Effector memory CD4-positive, alpha-beta T cell (primary cell): ENCODE data around the gene HES4.
"Not testable (repeated sequence)": the region's sequence is repeated elsewhere in the genome, so short reads cannot be mapped to it uniquely, and the experiment has no call there.

Source experiments
- DNase-seq, 3 donors: peaks; one replicate each; pipeline ENCODE4 v3.0.0-alpha.2; 2020
- H3K27ac ChIP-seq: 2 replicates; pipeline ENCODE4 v1.7.0; 2013; ENCODE audit warnings: mild to moderate bottlenecking, low read length, moderate library complexity; ENCODE audit not compliant: insufficient read depth, poor library complexity, severe bottlenecking
- H3K27me3 ChIP-seq: replicated peaks from 2 replicates; pipeline ENCODE4 v1.7.0; 2013; ENCODE audit warnings: mild to moderate bottlenecking, low read length; ENCODE audit not compliant: insufficient read depth, control insufficient read depth, poor library complexity, severe bottlenecking
- H3K36me3 ChIP-seq: 2 replicates; pipeline ENCODE4 v1.7.0; 2013; ENCODE audit warnings: mild to moderate bottlenecking, low read length, moderate library complexity; ENCODE audit not compliant: control insufficient read depth, insufficient read depth
- H3K4me1 ChIP-seq: 2 replicates; pipeline ENCODE4 v1.7.0; 2013; ENCODE audit warnings: low read length, mild to moderate bottlenecking; ENCODE audit not compliant: control insufficient read depth, insufficient read depth, poor library complexity, severe bottlenecking
- H3K4me3 ChIP-seq: 2 replicates; pipeline ENCODE4 v1.7.0; 2013; ENCODE audit warnings: low read length, low read depth, mild to moderate bottlenecking; ENCODE audit not compliant: insufficient read depth, poor library complexity, severe bottlenecking
- H3K9me3 ChIP-seq: 2 replicates; pipeline ENCODE4 v1.7.0; 2013; ENCODE audit warnings: mild to moderate bottlenecking, low read length, moderate library complexity; ENCODE audit not compliant: control insufficient read depth

Gene HES4

GRCh38 chr1:1024149-1024770 is 24.4 kb upstream of the HES4 start:
- DNase-seq = no peak
- H3K9me3 ChIP-seq = no peaks in the 10 kb centered on the region
- H3K27ac ChIP-seq = no peak overlapping the region
- no peak overlapping the region for H3K4me3 ChIP-seq
- no peaks in the 10 kb centered on the region for H3K27me3 ChIP-seq
- peaks cover 15% of the 10 kb centered on the region for H3K4me1 ChIP-seq
- H3K36me3 ChIP-seq = no peaks in the 10 kb centered on the region

DNA sequence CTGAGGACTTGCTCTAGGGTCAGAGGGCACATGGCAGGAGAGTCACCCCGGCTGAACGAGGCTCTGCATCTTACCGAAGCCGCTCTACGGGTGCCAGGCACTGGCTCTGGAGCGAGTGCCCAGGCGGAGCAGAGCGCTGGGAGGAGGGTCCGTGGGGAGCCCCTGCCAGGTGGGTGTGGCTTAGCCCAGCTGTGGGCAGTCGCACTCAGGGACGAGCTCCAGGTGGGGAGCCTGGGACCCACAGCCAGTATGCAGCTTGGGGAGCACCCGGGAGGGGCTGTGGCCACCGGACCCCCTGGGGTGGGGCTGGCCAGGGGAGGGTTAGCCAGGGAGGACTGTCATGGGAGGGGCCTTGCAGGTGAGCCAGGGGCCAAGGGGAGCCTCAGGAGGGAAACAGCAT is 23.8 kb upstream of the HES4 start:
- Histone ChIP-seq H3K36me3 (no peaks in the 10 kb centered on the region), H3K9me3 (no peaks in the 10 kb centered on the region), H3K4me1 (peaks cover 19% of the 10 kb centered on the region), H3K27me3 (no peaks in the 10 kb centered on the region), H3K4me3 (no peak overlapping the region), H3K27ac (no peak overlapping the region)
- DNase-seq = no peak

DNA sequence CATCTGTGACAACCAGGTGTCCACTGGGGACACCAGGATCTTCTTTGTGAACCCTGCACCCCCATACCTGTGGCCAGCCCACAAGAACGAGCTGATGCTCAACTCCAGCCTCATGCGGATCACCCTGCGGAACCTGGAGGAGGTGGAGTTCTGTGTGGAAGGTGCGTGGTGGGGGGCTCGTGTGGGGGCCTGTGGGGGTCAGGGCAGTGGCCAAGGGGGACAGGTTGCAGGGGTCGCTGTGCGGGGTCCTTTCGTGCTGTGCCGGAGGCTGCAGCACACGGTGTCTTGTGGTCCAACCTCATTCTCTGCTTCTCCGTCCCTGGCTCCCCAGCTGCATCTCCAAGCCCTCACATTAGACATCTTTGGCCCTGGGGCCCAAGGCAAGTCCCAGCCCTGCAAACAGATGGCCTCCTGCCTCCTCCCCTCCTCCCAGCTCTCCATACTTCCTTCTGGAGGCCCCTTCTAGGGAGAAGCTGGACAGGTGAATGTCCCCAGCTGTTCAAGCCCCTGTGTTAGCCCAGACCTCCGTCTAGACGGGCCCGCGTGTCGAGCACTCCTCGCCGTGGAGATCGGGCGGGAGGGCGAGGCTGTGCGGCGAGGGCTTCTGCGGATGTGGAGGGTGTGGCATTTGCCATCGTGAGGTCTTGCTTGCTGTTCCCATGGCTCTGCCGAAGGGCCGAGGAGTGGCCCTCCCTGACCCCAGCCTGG is 22.6 kb upstream of the HES4 start:
- no peak for DNase-seq
- Histone ChIP-seq H3K9me3 (no peaks in the 10 kb centered on the region), H3K27me3 (no peaks in the 10 kb centered on the region), H3K27ac (no peak overlapping the region), H3K36me3 (no peaks in the 10 kb centered on the region), H3K4me1 (peaks cover 19% of the 10 kb centered on the region), H3K4me3 (no peak overlapping the region)

DNA sequence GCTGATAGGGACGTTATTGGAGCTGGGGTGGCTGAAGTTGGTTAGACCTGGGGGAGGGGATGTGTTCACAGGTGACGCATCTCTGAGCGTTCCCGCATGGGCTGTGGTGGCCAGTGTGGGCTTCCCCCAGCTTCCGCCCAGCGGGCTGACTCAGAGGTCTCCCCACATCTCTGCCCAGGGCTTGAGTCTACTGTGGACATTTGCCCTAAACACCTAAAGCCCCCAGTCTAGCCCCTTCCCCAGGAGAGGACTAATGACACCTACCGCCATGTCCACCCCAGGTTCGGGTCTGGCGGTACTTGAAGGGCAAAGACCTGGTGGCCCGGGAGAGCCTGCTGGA is 22.0 kb upstream of the HES4 start:
- no peaks in the 10 kb centered on the region for H3K9me3 ChIP-seq
- H3K4me3 ChIP-seq = no peak overlapping the region
- no peak overlapping the region for H3K27ac ChIP-seq
- peaks cover 19% of the 10 kb centered on the region for H3K4me1 ChIP-seq
- no peaks in the 10 kb centered on the region for H3K27me3 ChIP-seq
- DNase-seq = no peak
- H3K36me3 ChIP-seq = no peaks in the 10 kb centered on the region

GRCh38 chr1:1021010-1021919 is 21.4 kb upstream of the HES4 start:
- no peak for DNase-seq
- H3K27me3 ChIP-seq = no peaks in the 10 kb centered on the region
- no peak overlapping the region for H3K4me3 ChIP-seq
- peaks cover 19% of the 10 kb centered on the region for H3K4me1 ChIP-seq
- H3K27ac ChIP-seq = no peak overlapping the region
- no peaks in the 10 kb centered on the region for H3K36me3 ChIP-seq
- no peaks in the 10 kb centered on the region for H3K9me3 ChIP-seq

DNA sequence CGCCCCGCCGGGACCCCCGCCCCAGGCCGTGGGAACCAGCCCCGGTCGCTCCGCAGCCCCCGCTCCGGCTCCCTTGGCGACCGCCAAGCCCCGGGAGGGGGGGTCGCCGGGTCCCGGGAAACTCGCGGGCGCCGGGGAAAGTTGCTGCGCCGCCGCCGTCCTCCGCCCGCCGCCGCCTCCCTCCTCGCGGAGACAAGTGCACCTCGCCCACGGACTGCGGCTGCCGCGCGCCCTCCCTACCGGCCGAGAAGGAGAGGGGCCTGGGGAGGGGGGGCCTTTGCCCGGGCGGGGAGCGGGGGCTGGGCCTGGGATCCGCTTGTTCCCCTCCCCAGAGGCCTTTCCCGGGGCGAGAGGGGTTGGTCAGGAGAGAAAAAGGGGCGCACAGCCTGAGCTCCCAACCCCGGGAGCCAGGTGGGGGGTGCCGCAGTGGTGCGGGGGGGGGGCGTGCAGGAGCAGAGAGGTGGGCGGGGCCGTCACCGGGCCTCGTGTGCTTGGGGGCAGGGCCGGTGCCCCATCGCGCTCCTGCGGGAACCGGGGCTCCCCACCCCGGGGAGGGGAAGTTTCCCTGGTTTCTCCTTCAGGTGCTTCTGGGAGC is 20.6 kb upstream of the HES4 start:
- Histone ChIP-seq H3K27ac (no peak overlapping the region), H3K36me3 (no peaks in the 10 kb centered on the region), H3K4me1 (peaks cover 19% of the 10 kb centered on the region), H3K9me3 (no peaks in the 10 kb centered on the region), H3K27me3 (no peaks in the 10 kb centered on the region), H3K4me3 (peak overlapping the region; percentile 25)
- DNase-seq = no peak

- H3K4me3 ChIP-seq = peak within 1 kb of the TSS; percentile 29
- peaks cover 21% of the 10 kb centered on the region for H3K4me1 ChIP-seq
- H3K27me3 ChIP-seq = no peaks in the 10 kb centered on the region
- no peaks in the 10 kb centered on the region for H3K9me3 ChIP-seq
- H3K36me3 ChIP-seq = no peaks in the 10 kb centered on the region
- no peak within 1 kb of the TSS for H3K27ac ChIP-seq
- DNase-seq = no peak
Measured at GRCh38 chr1:1020000-1020404, 20.1 kb upstream of the HES4 start, which contains the start of gene AGRN. TSS of gene AGRN (plus strand) at chr1:1020120. CDS start at chr1:1020173, 53 bp downstream.

- H3K9me3 ChIP-seq = no peaks in the 10 kb centered on the region
- H3K36me3 ChIP-seq = no peaks in the 10 kb centered on the region
- no peak overlapping the region for H3K27ac ChIP-seq
- peak overlapping the region; percentile 29 for H3K4me3 ChIP-seq
- no peaks in the 10 kb centered on the region for H3K27me3 ChIP-seq
- H3K4me1 ChIP-seq = peaks cover 26% of the 10 kb centered on the region
- DNase-seq = peak; percentile 60 to 64 (median 63)
Measured at GRCh38 chr1:1019122-1019999, 19.5 kb upstream of the HES4 start.

- H3K4me3 ChIP-seq, H3K27ac ChIP-seq, DNase-seq, H3K9me3 ChIP-seq, H3K36me3 ChIP-seq, H3K27me3 ChIP-seq: not testable (repeated sequence)
- H3K4me1 ChIP-seq = peaks cover 36% of the 10 kb centered on the region
Measured at GRCh38 chr1:1018321-1018685, 18.4 kb upstream of the HES4 start.
